Neutrophil (primary cell): ENCODE results near the gene SP110.

Experiments used
- H3K27ac ChIP-seq: fragments of 200-600 bp; sonication (generic); 2 replicates; pipeline ENCODE4 v1.5.1; 2016; ENCODE audit warnings: mild to moderate bottlenecking, moderate library complexity
- H3K27me3 ChIP-seq: fragments of 200-600 bp; sonication (generic); 2 replicates; pipeline ENCODE4 v1.6.0; 2016; ENCODE audit warnings: mild to moderate bottlenecking
- H3K36me3 ChIP-seq: fragments of 200-600 bp; sonication (generic); 2 replicates; pipeline ENCODE4 v1.5.1; 2017
- H3K4me1 ChIP-seq, 2 experiments: fragments of 200-600 bp in 1 of 2; sonication (generic) in 1 of 2; 1 replicate in 1 of 2; 2 replicates in 1 of 2; pipeline versions ENCODE4 v1.5.1 to v1.6.1; 2013 to 2016; ENCODE audit warnings: low read depth in 1 of 2, low read length in 1 of 2, mild to moderate bottlenecking in 1 of 2, moderate library complexity in 1 of 2; ENCODE audit not compliant: control insufficient read depth in 1 of 2, insufficient read depth in 1 of 2
- H3K4me3 ChIP-seq, 2 experiments: fragments of 200-600 bp in 1 of 2; sonication (generic) in 1 of 2; 1 replicate in 1 of 2; 2 replicates in 1 of 2; pipeline ENCODE4 v1.5.1; 2013 to 2016; ENCODE audit warnings: low read depth in 1 of 2, low read length in 1 of 2, mild to moderate bottlenecking in 1 of 2, moderate library complexity in 1 of 2
- H3K9me3 ChIP-seq: fragments of 200-600 bp; sonication (generic); 2 replicates; pipeline ENCODE4 v1.5.1; 2016
- TF ChIP-seq, protein P1 (sequence below): fragments of 200-600 bp; sonication (generic); IDR thresholded peaks from 2 replicates; pipeline ENCODE4 v1.5.1; 2016; ENCODE audit warnings: antibody characterized with exemption

Gene SP110

DNA sequence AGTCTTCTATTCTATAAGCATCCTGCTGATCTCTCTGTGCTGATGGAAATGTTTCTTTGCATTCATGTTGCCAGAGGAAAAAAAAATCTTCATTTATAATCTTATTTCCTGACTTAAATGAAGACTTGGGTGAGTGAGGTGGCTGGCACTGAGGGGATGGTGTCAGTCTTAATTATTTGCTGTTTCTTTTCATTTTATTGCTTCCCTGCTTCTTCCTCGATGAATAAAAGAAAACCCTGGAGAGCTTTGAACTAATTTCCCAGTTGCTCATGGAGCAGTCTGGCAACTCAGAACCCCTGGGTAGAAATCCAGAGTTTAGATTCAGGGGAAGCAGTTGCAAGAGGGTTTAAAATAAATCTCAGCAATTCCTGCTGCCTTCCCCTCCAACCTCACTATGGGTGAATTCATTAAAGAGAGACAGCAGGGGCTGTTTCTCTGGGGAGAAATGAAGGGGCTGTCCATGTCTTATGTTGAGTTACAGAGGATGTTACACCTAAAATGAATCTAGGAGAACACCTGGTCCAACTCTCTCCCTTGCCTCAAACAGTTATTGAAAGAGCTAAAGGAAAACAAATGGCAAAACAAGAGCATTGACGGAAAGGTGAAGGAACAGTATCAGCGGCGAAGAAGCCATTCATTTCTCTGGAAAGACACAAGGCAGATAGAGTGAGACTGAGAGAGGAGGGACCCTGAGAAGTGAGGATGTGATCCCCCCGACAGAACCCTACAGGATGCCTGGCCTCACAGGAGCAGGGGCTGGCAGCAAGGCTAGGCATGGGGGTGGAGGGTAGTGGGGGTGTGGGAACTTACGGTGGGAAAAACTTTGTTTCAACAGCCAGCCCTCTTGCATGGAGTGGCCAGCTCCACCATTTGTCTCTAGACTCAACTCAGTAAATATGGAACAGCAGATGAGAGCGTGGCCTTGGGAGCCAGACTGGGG, 41.0 kb downstream of the SP110 start:
- H3K27ac ChIP-seq: no peak overlapping the region

DNA sequence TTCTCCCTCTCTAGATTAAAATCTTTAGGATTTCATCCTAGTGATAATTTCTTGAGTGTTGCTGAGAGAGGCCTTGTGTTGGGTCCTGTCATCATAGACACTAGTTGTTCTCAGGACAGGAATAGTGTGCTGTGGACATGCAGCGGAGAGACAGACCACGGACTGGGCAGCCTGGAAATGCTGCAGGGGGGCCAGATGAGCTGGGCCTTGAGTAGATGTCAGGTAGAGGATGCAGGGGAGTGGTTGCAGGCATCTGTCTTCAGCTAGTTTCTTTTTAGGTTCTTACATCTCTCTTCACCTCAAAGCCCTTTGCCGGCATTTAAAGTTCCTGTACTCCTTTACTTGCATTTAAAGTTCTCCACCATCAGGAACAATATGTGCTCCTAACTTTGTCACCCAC, 42.8 kb downstream of the SP110 start:
- Histone ChIP-seq H3K9me3 (no peaks in the 10 kb centered on the region), H3K4me1 (no peaks in the 10 kb centered on the region), H3K4me3 (no peak overlapping the region), H3K36me3 (peaks cover 100% of the 10 kb centered on the region), H3K27me3 (no peaks in the 10 kb centered on the region), H3K27ac (no peak overlapping the region)
- TF ChIP-seq, protein P1, sequence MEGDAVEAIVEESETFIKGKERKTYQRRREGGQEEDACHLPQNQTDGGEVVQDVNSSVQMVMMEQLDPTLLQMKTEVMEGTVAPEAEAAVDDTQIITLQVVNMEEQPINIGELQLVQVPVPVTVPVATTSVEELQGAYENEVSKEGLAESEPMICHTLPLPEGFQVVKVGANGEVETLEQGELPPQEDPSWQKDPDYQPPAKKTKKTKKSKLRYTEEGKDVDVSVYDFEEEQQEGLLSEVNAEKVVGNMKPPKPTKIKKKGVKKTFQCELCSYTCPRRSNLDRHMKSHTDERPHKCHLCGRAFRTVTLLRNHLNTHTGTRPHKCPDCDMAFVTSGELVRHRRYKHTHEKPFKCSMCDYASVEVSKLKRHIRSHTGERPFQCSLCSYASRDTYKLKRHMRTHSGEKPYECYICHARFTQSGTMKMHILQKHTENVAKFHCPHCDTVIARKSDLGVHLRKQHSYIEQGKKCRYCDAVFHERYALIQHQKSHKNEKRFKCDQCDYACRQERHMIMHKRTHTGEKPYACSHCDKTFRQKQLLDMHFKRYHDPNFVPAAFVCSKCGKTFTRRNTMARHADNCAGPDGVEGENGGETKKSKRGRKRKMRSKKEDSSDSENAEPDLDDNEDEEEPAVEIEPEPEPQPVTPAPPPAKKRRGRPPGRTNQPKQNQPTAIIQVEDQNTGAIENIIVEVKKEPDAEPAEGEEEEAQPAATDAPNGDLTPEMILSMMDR: no peak

More for the DNA sequence above, 41.0 kb downstream of the SP110 start:
- H3K9me3 ChIP-seq: no peaks in the 10 kb centered on the region
- H3K36me3 ChIP-seq: peaks cover 100% of the 10 kb centered on the region
- H3K4me1 ChIP-seq: no peaks in the 10 kb centered on the region
- TF ChIP-seq, protein P1: no peak
- no peak overlapping the region for H3K4me3 ChIP-seq
- no peaks in the 10 kb centered on the region for H3K27me3 ChIP-seq

DNA sequence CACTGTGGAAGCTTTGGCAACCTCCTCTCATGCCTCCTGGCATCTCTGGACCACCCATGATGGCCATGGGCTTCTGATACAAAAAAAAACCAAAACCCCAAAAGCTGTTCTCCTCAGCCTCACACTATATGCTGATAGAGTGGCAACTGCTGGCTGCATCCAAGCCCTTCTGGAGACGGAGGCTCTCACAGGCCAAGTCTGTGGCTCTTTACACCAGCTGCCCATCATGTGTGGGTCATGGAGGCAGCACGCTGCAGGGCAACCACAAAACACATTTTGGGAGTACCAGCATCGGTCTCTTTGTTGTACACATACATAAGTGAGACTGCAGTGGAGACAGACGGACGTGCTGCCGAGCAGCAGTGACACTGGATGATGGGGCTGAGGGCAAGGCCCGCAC, 45.3 kb downstream of the SP110 start:
- H3K27ac ChIP-seq: no peak overlapping the region
- H3K4me3 ChIP-seq: no peak overlapping the region
- TF ChIP-seq, protein P1: no peak
- H3K9me3 ChIP-seq: no peaks in the 10 kb centered on the region
- H3K36me3 ChIP-seq: peaks cover 100% of the 10 kb centered on the region
- peaks cover 11 to 13% of the 10 kb centered on the region in 2 experiments for H3K4me1 ChIP-seq
- no peaks in the 10 kb centered on the region for H3K27me3 ChIP-seq

DNA sequence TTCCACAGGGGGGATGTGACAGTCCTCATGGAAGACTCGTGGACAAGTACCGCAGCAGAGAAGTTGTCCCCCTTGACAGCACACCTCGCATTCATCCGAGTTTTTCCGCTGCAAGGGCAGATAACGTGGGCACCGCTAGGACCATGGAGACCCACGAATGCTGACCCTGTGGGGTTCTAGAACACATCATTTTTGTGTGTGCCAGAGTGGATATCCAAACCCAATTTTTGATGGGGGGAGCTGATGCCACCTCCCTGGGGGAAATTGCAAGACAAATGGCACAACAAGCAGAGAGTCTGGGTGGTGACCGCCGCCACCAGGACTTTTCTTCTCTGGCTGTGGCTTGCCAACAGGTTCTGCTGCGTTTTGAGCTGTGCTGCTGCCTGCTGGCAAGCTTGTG, 46.9 kb downstream of the SP110 start:
- H3K4me3 ChIP-seq: no peak overlapping the region
- H3K9me3 ChIP-seq: no peaks in the 10 kb centered on the region
- peaks cover 100% of the 10 kb centered on the region for H3K36me3 ChIP-seq
- TF ChIP-seq, protein P1: no peak
- H3K4me1 ChIP-seq: peaks cover 11 to 15% of the 10 kb centered on the region in 2 experiments
- H3K27me3 ChIP-seq: no peaks in the 10 kb centered on the region
- H3K27ac ChIP-seq: no peak overlapping the region

DNA sequence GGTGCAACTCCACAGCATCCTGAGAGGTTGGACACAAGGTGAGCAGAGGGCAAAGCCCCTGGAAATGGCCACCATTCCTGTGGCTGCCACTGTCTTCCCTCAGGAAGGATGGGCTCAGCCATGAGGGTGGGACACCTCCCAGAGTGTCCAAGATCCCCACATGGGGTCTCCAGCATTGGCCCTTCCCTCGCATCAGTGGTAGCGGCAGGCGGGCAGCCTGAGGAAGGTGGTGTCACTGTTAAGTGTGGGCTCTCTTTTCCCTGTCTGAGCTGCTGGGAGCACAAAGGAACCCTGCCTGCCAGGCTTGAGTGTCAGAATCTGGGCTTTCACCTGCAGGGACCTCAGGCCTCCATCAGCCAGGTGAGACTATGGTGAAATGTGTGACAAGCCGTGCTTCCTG, 47.6 kb downstream of the SP110 start:
- TF ChIP-seq, protein P1: no peak

More for the DNA sequence above, 47.6 kb downstream of the SP110 start:
- no peaks in the 10 kb centered on the region for H3K27me3 ChIP-seq
- H3K9me3 ChIP-seq: no peaks in the 10 kb centered on the region
- H3K4me1 ChIP-seq: peaks cover 11 to 15% of the 10 kb centered on the region in 2 experiments
- peaks cover 100% of the 10 kb centered on the region for H3K36me3 ChIP-seq
- H3K4me3 ChIP-seq: no peak overlapping the region
- H3K27ac ChIP-seq: no peak overlapping the region
